HG03378 (cell line): Measurements from ENCODE around the gene BRD4.

Source experiments
- ATAC-seq: cut with Tn5 transposase; IDR thresholded peaks from one replicate; pipeline ENCODE4 v1.9.1; 2021; ENCODE audit warnings: mild to moderate bottlenecking, moderate library complexity; ENCODE audit not compliant: unreplicated experiment

Gene BRD4

GRCh38 chr19:15291548-15292021 lies 40.8 kb downstream of the BRD4 start:
- ATAC-seq, result no peak

DNA sequence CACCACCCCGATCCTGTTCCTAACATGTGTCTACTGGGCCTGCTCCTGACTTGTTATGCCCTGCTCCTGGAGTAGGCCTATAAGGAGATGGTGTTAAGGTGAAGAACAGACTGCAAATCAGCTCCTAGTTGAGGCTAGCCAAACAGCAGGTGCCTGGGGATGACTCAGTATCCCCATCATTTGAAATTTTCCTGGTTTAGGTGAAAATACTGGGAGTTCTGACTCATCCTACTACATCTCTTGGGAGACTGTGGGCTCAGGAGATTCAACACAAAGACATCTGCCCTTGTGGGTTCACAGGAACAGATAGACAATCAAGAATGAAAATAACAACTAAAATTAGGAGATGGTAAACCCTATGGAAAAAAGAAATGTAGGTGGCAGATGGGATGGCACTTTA lies 41.2 kb downstream of the BRD4 start:
- no peak for ATAC-seq

DNA sequence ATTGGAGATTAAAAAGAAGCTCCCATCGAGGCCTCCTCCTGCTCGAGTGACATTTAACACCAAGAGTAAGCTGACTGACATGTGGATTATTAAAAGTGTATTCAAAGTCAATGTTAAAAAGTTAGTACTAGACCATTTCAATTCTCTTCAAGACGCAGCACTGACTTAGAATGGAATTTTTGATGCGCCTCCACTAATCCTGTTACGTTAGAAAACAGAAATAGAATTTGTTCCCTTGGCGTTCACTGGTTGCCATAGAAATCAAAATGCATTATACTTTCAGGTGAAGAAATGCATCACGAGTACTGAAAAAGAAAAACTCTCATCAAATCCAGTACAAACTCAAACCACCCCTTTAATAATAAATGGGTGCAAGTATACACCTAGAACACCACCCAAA lies 42.2 kb downstream of the BRD4 start:
- ATAC-seq, result no peak

GRCh38 chr19:15289673-15290072 lies 42.7 kb downstream of the BRD4 start:
- ATAC-seq, result no peak

DNA sequence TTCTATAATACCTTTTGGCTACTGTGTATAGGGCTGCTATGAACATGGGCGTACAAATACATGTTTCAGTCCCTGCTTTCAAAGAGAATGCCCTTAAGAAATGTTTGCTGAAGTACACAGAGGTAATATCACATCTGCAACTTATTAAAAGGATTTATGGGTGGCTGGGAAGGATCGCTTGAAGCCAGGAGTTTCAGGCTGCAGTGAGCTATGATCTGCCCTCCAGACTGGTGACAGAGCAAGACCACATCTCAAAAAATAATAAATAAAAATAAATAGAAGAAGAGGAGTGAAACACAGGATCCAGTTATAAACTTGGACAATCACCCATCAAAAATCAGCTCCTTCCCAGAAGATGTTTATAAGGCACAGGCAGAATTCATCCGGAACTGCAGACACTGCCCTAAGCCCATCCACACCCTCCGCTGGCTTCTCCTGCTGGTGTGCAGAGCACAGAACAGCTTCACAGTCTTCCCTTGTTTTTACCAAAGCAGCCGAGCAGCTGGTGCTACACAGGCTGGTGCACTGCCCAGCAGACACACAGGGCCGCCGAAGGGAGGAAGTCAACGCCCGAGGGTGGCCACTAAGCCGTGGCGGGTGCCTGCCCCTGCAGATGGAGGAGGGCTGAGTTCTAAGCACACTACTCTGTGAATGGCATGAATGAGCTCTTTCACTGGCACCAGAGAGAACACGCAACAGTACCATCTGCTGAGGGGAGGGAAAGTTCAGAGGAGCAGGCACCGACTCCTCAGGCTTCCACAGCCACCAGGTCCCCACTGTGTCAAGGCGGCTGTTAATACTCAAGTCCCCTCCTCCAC lies 44.0 kb downstream of the BRD4 start:
- no peak for ATAC-seq

GRCh38 chr19:15287496-15287895 lies 44.8 kb downstream of the BRD4 start:
- no peak for ATAC-seq

DNA sequence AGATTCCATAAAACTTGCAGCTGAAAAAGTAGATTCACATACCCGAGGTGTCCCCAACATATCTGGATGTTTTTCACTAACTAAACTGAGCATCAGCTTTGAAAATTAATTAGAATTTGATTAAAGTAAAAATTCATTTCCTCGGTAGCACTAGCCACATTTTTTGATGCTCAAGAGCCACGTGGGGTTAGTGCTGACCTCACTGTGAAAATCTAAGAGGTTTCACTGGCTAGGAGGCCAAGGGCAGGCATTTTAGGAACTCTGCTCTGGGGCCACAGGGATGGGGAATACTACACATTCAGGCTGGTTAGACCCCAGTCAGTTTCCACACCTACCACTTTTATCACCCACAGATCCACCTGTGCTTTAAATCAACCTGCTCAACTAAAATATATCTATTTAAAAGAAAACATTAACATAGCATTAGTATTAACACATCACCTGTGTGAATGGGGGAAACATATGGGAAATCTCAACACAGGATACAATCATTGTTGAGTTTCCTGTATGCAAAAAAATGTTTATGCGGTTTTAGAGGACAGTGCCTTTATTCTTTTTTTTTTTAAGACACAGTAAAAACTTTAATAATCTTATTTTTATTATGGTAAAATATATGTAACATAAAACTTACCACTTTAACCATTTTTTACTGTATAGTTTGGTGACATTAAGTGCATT lies 45.5 kb downstream of the BRD4 start:
- ATAC-seq, result no peak

- no peak for ATAC-seq
Observed at GRCh38 chr19:15285896-15286591, 46.3 kb downstream of the BRD4 start.

- ATAC-seq, result no peak
Observed at GRCh38 chr19:15284896-15285295, 47.4 kb downstream of the BRD4 start.

DNA sequence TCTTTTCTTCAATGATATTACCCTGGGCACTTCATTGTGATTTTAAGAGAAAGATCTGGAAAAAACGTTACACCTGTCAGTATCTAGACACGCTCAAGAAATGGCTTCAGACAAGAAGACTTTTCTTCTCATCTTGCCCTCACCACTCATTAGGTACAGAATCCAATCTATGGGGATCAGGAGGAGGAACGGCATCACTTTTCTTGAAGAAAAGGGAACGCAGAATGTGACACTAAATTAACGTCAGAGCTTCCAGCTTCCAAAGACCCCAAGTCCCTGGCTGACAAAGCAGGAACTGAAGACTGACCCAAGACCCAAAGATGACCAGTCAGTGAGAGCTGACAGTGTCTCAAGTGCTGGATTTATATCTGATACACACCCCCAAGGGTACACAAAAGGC lies 48.2 kb downstream of the BRD4 start:
- no peak for ATAC-seq

GRCh38 chr19:15283141-15283883 lies 49.0 kb downstream of the BRD4 start:
- no peak for ATAC-seq

- ATAC-seq, result no peak
Observed at GRCh38 chr19:15282311-15282705, 50.0 kb downstream of the BRD4 start.

- no peak for ATAC-seq
Observed at GRCh38 chr19:15280915-15281683, 51.2 kb downstream of the BRD4 start.

- ATAC-seq, result no peak
Observed at GRCh38 chr19:15280048-15280725, 52.2 kb downstream of the BRD4 start.

- no peak for ATAC-seq
Observed at GRCh38 chr19:15279326-15279904, 52.9 kb downstream of the BRD4 start.

- ATAC-seq, result no peak
Observed at GRCh38 chr19:15276620-15277215, 55.6 kb downstream of the BRD4 start.

DNA sequence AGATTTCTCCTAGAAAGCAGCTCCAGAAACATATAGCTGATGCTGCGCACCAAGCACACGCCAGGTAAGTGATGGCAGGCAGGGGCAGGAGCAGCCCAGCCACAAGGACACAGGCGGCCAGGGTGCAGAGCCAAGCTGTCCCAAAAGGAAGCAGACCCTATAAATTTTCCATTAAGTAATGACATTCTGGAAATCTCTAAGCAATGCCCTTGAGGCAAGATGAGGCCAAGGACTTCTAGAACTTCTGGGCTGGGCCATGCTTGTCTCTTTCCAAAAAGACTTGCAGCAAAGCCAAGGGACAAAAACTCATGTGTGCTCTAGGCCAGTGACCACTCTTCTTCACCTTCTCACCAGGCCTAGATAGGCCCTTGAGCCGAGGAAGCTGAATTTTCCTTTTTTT lies 57.9 kb downstream of the BRD4 start:
- ATAC-seq, result no peak

DNA sequence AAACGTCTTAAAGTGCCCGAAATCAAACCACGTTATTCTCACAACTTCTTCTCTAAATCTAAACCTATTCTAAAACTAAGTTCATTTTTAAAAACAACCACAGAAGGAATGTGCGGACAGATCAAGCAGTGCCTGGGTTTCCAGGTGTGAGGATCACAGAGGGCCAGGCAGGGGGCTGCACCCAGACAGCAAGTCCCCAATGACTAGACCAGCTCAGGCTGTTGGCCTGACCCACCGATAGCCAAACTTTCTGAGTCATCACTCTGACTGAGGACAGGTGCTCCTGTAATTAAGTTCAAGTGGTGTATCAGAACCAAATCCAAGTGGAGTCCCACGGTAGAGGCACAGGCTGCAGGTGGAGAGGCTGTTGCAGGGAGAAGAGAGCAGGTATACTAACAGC lies 62.5 kb downstream of the BRD4 start:
- ATAC-seq, result no peak

DNA sequence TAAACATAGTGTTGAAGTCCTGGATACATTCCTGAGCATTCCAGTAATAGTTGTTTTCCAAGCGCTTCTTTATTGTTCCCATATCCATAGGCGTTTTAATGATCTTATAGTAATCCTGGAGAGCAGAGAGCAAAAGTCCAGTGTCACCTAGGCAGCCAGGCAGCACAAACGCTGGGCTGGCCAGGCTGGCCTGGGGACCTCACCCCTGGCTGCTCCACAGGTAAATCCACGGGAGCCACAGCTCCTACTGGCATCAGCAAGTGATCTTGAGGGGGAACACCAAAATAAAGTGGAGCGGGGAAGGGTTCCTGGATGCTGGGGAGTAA lies 63.4 kb downstream of the BRD4 start:
- ATAC-seq, result no peak
